Small intestine (tissue), 7 donors: ENCODE data around the gene HTR6. TPM values are rescaled to one million over a fixed set of nuclear protein-coding genes. Genes with fewer than 3 reads are reported as not detected.
A peak's percentile ranks its signal among the peaks of the same experiment; 100 is the strongest.

Experiments used
- DNase-seq, 2 donors: peaks; one replicate each; pipeline versions ENCODE4 v3.0.0 to v3.0.0-alpha.2; 2013
- FAIRE-seq: peaks from 2 replicates; lab custom pipeline; 2012; peaks lifted over from hg19 to GRCh38; lab: Jason Lieb, UNC
- H3K27ac ChIP-seq, 3 donors: one replicate each; pipeline ENCODE4 v1.5.1; 2013; ENCODE audit warnings: low read length in 2 of 3, mild to moderate bottlenecking in 2 of 3, control low read depth in 1 of 3, inconsistent platforms in 1 of 3, low read depth in 1 of 3, moderate library complexity in 1 of 3
- H3K27me3 ChIP-seq, 3 donors: one replicate each; pipeline ENCODE4 v1.6.1; 2013; ENCODE audit warnings: low read length in 3 of 3, inconsistent platforms in 1 of 3; ENCODE audit not compliant: control insufficient read depth in 3 of 3, insufficient read depth in 3 of 3
- H3K36me3 ChIP-seq, 3 donors: one replicate each; pipeline ENCODE4 v1.6.1; 2013; ENCODE audit warnings: low read length in 3 of 3, inconsistent platforms in 1 of 3, low read depth in 1 of 3, mild to moderate bottlenecking in 1 of 3, moderate library complexity in 1 of 3; ENCODE audit not compliant: control insufficient read depth in 3 of 3, insufficient read depth in 2 of 3
- H3K4me1 ChIP-seq, 3 donors: one replicate each; pipeline ENCODE4 v1.6.1; 2013; ENCODE audit warnings: low read length in 2 of 3, inconsistent platforms in 1 of 3, low read depth in 1 of 3, mild to moderate bottlenecking in 1 of 3, moderate library complexity in 1 of 3; ENCODE audit not compliant: control insufficient read depth in 3 of 3, insufficient read depth in 2 of 3
- H3K4me3 ChIP-seq, 3 donors: one replicate each; pipeline ENCODE4 v1.5.1; 2013; ENCODE audit warnings: low read length in 3 of 3, control low read depth in 1 of 3, inconsistent platforms in 1 of 3, low read depth in 1 of 3, mild to moderate bottlenecking in 1 of 3, moderate library complexity in 1 of 3
- H3K9me3 ChIP-seq, 2 donors: one replicate each; pipeline ENCODE4 v1.6.1; 2013; ENCODE audit warnings: low read depth in 1 of 2, low read length in 1 of 2; ENCODE audit not compliant: control insufficient read depth in 2 of 2, insufficient read depth in 1 of 2
- WGBS, 3 donors: extraction: QIAGEN DNeasy Blood & Tissue Kit; methylation state at CpG; one replicate each; pipeline ENCODE4 v1.1.7; 2013; 5-methylcytosine and 5-hydroxymethylcytosine counted together
- polyA plus RNA-seq, 4 donors: library from polyadenylated mRNA; stranded (reverse) in 3 of 4; unstranded in 1 of 4; fragments of 200-250 nt in 3 of 4; fragments of 120-200 nt in 1 of 4; gene quantifications; one replicate each; pipeline versions ENCODE4 v1.2.1 to v1.2.3, GENCODE V29; 2013
- donor health status: healthy with polysubstance abuse.
- donor health status: control.
- donor health status: control.
- donor health status: Bipolar disorder and iron deficiency.
- donor health status: healthy.

The HTR6 gene
- polyA plus RNA-seq, 4 donors: 0.01 to 0.03 TPM; not detected in 2

GRCh38 chr1:19646377-19647319 is 18.0 kb upstream of the HTR6 start:
- H3K27ac ChIP-seq: peak overlapping the region in 2 of 3 donors; percentile 97 to 99
- H3K9me3 ChIP-seq: no peaks in the 10 kb centered on the region
- peak overlapping the region; percentile 2 to 80 (median 55) for H3K4me3 ChIP-seq
- WGBS, 3 donors: 36 to 55% (median 38%) methylated on average over 9 of the region's 9 CpGs
- peaks cover 0 to 5% (median 0%) of the 10 kb centered on the region in 3 donors for H3K36me3 ChIP-seq
- FAIRE-seq (no peak), DNase-seq (peak in 1 of 2 donors; percentile 91)
- H3K27me3 ChIP-seq: peaks cover 0 to 12% (median 0%) of the 10 kb centered on the region in 3 donors
- peaks cover 3 to 24% (median 7%) of the 10 kb centered on the region in 3 donors for H3K4me1 ChIP-seq

- peak overlapping the region in 1 of 3 donors; percentile 80 for H3K4me3 ChIP-seq
- peaks cover 0 to 11% (median 2%) of the 10 kb centered on the region in 3 donors for H3K36me3 ChIP-seq
- H3K4me1 ChIP-seq: peaks cover 3 to 24% (median 7%) of the 10 kb centered on the region in 3 donors
- H3K27me3 ChIP-seq: peaks cover 0 to 12% (median 0%) of the 10 kb centered on the region in 3 donors
- DNase-seq (no peak), FAIRE-seq (no peak)
- WGBS, 3 donors: 25 to 42% (median 41%) methylated on average over 16 of the region's 16 CpGs
- H3K9me3 ChIP-seq: no peaks in the 10 kb centered on the region
- peak overlapping the region in 2 of 3 donors; percentile 51 to 97 for H3K27ac ChIP-seq
Observed at GRCh38 chr1:19647643-19648042, 17.0 kb upstream of the HTR6 start.

DNA sequence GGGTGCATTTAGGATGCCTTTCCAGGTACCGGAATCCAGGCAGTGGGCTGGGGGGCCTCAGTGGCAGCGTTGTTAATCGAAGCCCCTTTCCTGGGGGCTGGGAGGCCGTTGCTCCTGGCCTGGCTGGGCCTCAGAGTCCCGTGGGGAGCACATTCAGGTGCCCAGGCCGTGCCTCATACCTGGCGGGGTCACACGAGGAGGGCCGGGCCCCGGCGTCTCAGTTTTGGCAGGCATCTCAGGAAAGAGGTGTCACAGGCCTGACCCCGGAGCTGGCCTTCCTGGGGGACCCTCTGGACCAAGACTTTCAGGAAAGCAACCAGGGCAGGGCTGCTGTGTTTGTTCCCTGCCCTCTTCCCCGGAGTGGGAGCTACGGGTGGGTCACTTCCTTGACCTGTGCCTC is 16.4 kb upstream of the HTR6 start:
- no peaks in the 10 kb centered on the region for H3K9me3 ChIP-seq
- H3K27ac ChIP-seq: peak overlapping the region in 2 of 3 donors; percentile 51 to 97
- H3K4me3 ChIP-seq: peak overlapping the region in 1 of 3 donors; percentile 80
- WGBS, 3 donors: 30 to 49% (median 37%) methylated on average over 12 to 14 of the region's 14 CpGs
- FAIRE-seq: no peak
- H3K4me1 ChIP-seq: peaks cover 3 to 21% (median 7%) of the 10 kb centered on the region in 3 donors
- peaks cover 0 to 11% (median 2%) of the 10 kb centered on the region in 3 donors for H3K36me3 ChIP-seq
- no peak for DNase-seq
- H3K27me3 ChIP-seq: peaks cover 0 to 6% (median 0%) of the 10 kb centered on the region in 3 donors

GRCh38 chr1:19648689-19649088 is 16.0 kb upstream of the HTR6 start:
- peak in 1 of 2 donors; percentile 70 for DNase-seq
- no peak for FAIRE-seq
- Histone ChIP-seq H3K27me3 (peaks cover 0 to 1% (median 0%) of the 10 kb centered on the region in 3 donors), H3K27ac (peak overlapping the region in 1 of 3 donors; percentile 97), H3K36me3 (peaks cover 0 to 11% (median 2%) of the 10 kb centered on the region in 3 donors), H3K9me3 (no peaks in the 10 kb centered on the region), H3K4me3 (peak overlapping the region in 1 of 3 donors; percentile 80), H3K4me1 (peaks cover 3 to 20% (median 7%) of the 10 kb centered on the region in 3 donors)
- WGBS, 3 donors: 41 to 58% (median 44%) methylated on average over 8 to 11 of the region's 11 CpGs

- WGBS, 3 donors: 19 to 33% (median 21%) methylated on average over 12 of the region's 12 CpGs
- no peak for DNase-seq
- no peaks in the 10 kb centered on the region for H3K27me3 ChIP-seq
- H3K27ac ChIP-seq: peak overlapping the region in 2 of 3 donors; percentile 42 to 62
- peaks cover 0 to 20% (median 2%) of the 10 kb centered on the region in 3 donors for H3K36me3 ChIP-seq
- H3K4me1 ChIP-seq: peaks cover 3 to 16% (median 10%) of the 10 kb centered on the region in 3 donors
- no peaks in the 10 kb centered on the region for H3K9me3 ChIP-seq
- no peak overlapping the region for H3K4me3 ChIP-seq
- FAIRE-seq: no peak
Observed at GRCh38 chr1:19650416-19651140, 14.1 kb upstream of the HTR6 start.

DNA sequence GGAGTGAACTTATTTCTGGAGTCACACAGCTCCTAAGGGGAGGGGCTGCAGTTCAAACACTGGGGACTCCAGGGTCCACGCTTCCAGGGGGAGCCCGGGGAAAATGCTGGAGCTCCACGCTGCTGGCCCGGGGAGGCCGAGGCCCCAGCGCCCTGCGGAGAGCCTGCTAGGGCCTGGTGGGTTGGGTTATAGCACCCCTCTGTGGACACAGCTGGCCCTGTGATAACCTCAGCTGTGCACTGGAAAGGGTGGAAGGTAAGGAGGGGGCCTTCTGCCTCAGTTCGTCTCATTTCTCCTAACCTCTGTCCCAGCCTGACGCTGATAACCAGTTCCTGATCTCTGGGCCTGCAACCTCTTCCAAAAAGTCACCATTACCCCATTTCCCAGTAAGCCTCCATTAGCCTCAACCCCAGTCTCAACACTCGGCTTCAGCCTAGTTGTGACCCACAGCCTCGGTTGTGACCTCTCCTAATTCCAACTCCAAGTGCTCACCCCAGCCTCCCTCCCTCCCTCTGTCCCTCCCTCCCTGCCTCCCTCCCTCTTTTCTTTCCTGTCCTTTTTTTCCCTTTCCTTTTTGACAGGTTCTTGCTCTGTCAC is 13.4 kb upstream of the HTR6 start:
- Histone ChIP-seq H3K36me3 (peaks cover 2 to 27% (median 4%) of the 10 kb centered on the region in 3 donors), H3K27ac (peak overlapping the region in 2 of 3 donors; percentile 27 to 62), H3K4me1 (peaks cover 3 to 13% (median 10%) of the 10 kb centered on the region in 3 donors), H3K27me3 (no peaks in the 10 kb centered on the region), H3K9me3 (no peaks in the 10 kb centered on the region), H3K4me3 (no peak overlapping the region)
- FAIRE-seq (no peak), DNase-seq (peak in 1 of 2 donors; percentile 69)
- 28 to 32% (median 29%) methylated on average over 11 of the region's 11 CpGs for WGBS, 3 donors

DNA sequence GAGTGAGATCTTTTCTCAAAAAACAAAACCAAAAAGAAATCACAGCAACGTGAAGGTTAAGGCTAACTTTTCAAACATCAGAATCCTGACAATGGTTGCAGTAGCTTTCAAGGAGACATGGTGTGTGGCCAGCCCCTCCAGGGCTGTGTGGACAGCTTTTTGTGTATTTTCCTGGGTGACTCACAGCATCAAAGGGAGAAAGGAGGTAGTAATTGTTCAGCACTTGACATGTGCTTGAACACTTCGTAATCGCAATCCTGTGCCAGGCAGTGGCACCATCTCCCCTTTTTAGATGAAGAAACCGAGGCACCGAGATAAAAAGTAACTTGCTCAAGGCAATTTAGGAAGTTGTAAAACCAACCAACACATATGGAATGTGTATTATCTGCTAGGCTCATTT is 10.3 kb upstream of the HTR6 start:
- no peak for FAIRE-seq
- H3K9me3 ChIP-seq: no peaks in the 10 kb centered on the region
- 48 to 81% (median 64%) methylated on average over 5 of the region's 5 CpGs for WGBS, 3 donors
- no peak for DNase-seq
- H3K36me3 ChIP-seq: peaks cover 4 to 50% (median 5%) of the 10 kb centered on the region in 3 donors
- H3K4me1 ChIP-seq: peaks cover 2 to 12% (median 3%) of the 10 kb centered on the region in 3 donors
- no peak overlapping the region for H3K27ac ChIP-seq
- H3K4me3 ChIP-seq: no peak overlapping the region
- no peaks in the 10 kb centered on the region for H3K27me3 ChIP-seq
